Liver (tissue), 3 donors: Measurements from ENCODE around the gene ANK3.

Source experiments
- GABPA ChIP-seq, 2 donors: IDR thresholded peaks in 1 of 2; conservative IDR thresholded peaks in 1 of 2; 2 replicates each; pipeline ENCODE4 v1.6.1; 2016; ENCODE audit warnings: antibody characterized with exemption in 2 of 2, mild to moderate bottlenecking in 1 of 2, moderate library complexity in 1 of 2
- MAX ChIP-seq: IDR thresholded peaks from 2 replicates; pipeline ENCODE4 v1.6.1; 2016; ENCODE audit warnings: antibody characterized with exemption
- NR2F2 ChIP-seq: IDR thresholded peaks from 2 replicates; pipeline ENCODE4 v1.6.1; 2016; ENCODE audit warnings: antibody characterized with exemption
- RAD21 ChIP-seq, 2 donors: IDR thresholded peaks; 2 replicates each; pipeline ENCODE4 v1.6.1; 2016; ENCODE audit warnings: antibody characterized with exemption in 2 of 2, mild to moderate bottlenecking in 2 of 2
- SP1 ChIP-seq: IDR thresholded peaks from 2 replicates; pipeline ENCODE4 v1.6.1; 2018; ENCODE audit warnings: antibody characterized with exemption, mild to moderate bottlenecking
- TAF1 ChIP-seq: conservative IDR thresholded peaks from 2 replicates; pipeline ENCODE4 v1.6.1; 2016; ENCODE audit warnings: antibody characterized with exemption, mild to moderate bottlenecking
- YY1 ChIP-seq: IDR thresholded peaks from 2 replicates; pipeline ENCODE4 v1.6.1; 2016; ENCODE audit warnings: antibody characterized with exemption, mild to moderate bottlenecking
- ZBTB33 ChIP-seq: IDR thresholded peaks from 2 replicates; pipeline ENCODE4 v1.6.1; 2016; ENCODE audit warnings: antibody characterized with exemption
- TF ChIP-seq, protein P1 (sequence below): fragments of 150-350 bp; IDR thresholded peaks from 2 replicates; pipeline ENCODE4 v1.5.1; 2017; ENCODE audit warnings: improper control_type of control experiment, low read depth, low read length; ENCODE audit not compliant: missing input control
- TF ChIP-seq, protein P2 (sequence below): IDR thresholded peaks from 2 replicates; pipeline ENCODE4 v1.6.1; 2016; ENCODE audit warnings: antibody characterized with exemption, mild to moderate bottlenecking
- donor health status: healthy.
- donor health status: healthy.

DNA sequence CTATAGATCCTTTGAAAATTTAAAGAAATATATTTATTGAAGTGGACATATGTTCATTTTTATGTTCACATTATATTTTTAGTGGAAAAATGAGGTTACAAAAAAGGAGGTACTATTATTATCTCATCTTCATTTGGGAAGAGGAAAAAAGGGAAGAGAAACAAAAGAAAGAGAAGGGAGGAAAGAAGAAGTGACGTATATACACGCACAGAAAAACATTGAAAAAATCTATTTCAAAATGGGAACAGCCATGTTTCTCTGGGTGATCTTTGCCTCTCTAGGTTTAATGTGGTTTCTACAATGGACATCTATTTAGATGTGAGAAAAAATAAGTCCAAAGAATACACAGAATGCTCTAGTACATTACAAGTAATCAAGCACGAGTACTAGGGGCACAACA lies 14.8 kb downstream of the ANK3 start:
- TF ChIP-seq TAF1 (no peak), YY1 (no peak), RAD21 (IDR thresholded peaks at IDR 0.05) (no peak), SP1 (no peak), MAX (no peak), ZBTB33 (no peak), GABPA (IDR thresholded peaks at IDR 0.05 in 1 of 2, conservative IDR thresholded peaks at IDR 0.05 in 1 of 2) (no peak), NR2F2 (no peak)
- TF ChIP-seq, protein P1, sequence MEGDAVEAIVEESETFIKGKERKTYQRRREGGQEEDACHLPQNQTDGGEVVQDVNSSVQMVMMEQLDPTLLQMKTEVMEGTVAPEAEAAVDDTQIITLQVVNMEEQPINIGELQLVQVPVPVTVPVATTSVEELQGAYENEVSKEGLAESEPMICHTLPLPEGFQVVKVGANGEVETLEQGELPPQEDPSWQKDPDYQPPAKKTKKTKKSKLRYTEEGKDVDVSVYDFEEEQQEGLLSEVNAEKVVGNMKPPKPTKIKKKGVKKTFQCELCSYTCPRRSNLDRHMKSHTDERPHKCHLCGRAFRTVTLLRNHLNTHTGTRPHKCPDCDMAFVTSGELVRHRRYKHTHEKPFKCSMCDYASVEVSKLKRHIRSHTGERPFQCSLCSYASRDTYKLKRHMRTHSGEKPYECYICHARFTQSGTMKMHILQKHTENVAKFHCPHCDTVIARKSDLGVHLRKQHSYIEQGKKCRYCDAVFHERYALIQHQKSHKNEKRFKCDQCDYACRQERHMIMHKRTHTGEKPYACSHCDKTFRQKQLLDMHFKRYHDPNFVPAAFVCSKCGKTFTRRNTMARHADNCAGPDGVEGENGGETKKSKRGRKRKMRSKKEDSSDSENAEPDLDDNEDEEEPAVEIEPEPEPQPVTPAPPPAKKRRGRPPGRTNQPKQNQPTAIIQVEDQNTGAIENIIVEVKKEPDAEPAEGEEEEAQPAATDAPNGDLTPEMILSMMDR: no peak
- TF ChIP-seq, protein P2, sequence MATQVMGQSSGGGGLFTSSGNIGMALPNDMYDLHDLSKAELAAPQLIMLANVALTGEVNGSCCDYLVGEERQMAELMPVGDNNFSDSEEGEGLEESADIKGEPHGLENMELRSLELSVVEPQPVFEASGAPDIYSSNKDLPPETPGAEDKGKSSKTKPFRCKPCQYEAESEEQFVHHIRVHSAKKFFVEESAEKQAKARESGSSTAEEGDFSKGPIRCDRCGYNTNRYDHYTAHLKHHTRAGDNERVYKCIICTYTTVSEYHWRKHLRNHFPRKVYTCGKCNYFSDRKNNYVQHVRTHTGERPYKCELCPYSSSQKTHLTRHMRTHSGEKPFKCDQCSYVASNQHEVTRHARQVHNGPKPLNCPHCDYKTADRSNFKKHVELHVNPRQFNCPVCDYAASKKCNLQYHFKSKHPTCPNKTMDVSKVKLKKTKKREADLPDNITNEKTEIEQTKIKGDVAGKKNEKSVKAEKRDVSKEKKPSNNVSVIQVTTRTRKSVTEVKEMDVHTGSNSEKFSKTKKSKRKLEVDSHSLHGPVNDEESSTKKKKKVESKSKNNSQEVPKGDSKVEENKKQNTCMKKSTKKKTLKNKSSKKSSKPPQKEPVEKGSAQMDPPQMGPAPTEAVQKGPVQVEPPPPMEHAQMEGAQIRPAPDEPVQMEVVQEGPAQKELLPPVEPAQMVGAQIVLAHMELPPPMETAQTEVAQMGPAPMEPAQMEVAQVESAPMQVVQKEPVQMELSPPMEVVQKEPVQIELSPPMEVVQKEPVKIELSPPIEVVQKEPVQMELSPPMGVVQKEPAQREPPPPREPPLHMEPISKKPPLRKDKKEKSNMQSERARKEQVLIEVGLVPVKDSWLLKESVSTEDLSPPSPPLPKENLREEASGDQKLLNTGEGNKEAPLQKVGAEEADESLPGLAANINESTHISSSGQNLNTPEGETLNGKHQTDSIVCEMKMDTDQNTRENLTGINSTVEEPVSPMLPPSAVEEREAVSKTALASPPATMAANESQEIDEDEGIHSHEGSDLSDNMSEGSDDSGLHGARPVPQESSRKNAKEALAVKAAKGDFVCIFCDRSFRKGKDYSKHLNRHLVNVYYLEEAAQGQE: no peak
